ES-I3 (cell line): Measurements from ENCODE around the gene HSPA4L.

Experiments
- H3K36me3 ChIP-seq: 2 replicates; pipeline ENCODE4 v1.6.1; 2013; ENCODE audit warnings: mild to moderate bottlenecking, low read length, control low read depth, moderate library complexity; ENCODE audit not compliant: insufficient read depth
- H3K4me1 ChIP-seq: 2 replicates; pipeline ENCODE4 v1.6.1; 2013; ENCODE audit warnings: mild to moderate bottlenecking, control low read depth, low read length; ENCODE audit not compliant: insufficient read depth
- H3K9ac ChIP-seq: 2 replicates; pipeline ENCODE4 v1.6.1; 2013; ENCODE audit warnings: low read depth, mild to moderate bottlenecking, low read length, moderate library complexity
- H3K9me3 ChIP-seq: 2 replicates; pipeline ENCODE4 v1.6.1; 2013; ENCODE audit warnings: mild to moderate bottlenecking, low read length, moderate library complexity; ENCODE audit not compliant: control insufficient read depth, insufficient read depth

HSPA4L gene

DNA sequence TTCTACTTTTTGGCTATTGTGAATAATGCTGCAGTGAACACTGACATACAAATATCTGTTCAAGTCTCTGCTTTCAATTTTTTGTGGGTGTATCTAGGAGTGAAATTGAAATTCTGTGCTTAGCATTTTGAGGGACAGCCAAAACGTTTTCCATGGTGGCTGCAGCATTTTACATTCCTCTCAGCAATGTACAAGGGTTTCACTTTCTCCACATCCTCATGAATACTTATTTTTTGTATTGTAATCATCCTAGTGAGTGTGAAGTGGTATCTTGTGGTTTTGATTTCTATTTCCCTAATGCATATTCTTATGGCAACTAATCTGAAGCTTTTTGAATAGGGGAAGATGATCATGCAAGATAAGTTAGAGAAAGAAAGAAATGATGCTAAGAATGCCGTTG lies 40.3 kb downstream of the HSPA4L start:
- Histone ChIP-seq H3K36me3 (no peaks in the 10 kb centered on the region), H3K9me3 (no peaks in the 10 kb centered on the region), H3K9ac (no peak overlapping the region), H3K4me1 (no peaks in the 10 kb centered on the region)

DNA sequence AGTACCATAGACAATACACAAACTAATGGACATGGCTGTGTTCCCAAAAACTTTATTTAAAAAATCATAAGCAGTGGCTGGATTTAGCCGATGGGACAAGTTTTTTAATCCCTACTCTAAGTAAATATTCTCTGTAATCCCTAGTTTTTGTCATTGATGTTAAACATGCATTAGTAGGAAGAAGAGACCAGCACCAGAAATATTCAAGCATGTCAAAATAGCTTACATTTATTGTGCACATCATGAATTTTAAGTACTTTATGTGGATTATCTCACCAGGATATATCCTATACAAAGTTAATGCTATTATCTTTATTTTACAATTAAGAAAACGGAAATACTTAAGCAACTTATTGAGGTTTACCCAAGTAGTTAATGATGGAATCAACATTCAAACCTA lies 46.0 kb downstream of the HSPA4L start:
- no peaks in the 10 kb centered on the region for H3K4me1 ChIP-seq
- no peak overlapping the region for H3K9ac ChIP-seq

DNA sequence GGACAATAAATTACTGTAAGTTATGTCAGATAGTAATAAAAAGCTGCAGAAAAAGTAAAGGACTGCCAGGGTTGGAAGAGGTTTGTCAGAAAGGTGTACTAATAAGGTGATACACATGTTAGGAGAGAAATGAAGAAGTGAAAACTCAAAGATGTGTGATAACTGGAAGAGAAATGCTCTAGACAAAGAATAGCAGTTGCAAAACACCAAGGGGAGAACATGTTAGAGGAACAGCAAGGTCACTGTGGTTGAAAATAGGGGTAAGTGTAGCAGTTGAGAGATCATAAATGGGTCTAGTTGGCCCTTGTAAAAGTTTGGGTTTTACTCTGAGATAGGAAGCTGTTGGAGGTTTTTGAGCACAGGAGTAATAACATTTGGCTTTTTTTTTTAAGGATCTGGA lies 46.9 kb downstream of the HSPA4L start:
- H3K9ac ChIP-seq: no peak overlapping the region
- H3K36me3 ChIP-seq: no peaks in the 10 kb centered on the region
- no peaks in the 10 kb centered on the region for H3K9me3 ChIP-seq
- no peaks in the 10 kb centered on the region for H3K4me1 ChIP-seq

More for the DNA sequence above, 46.0 kb downstream of the HSPA4L start:
- H3K9me3 ChIP-seq: no peaks in the 10 kb centered on the region
- no peaks in the 10 kb centered on the region for H3K36me3 ChIP-seq

DNA sequence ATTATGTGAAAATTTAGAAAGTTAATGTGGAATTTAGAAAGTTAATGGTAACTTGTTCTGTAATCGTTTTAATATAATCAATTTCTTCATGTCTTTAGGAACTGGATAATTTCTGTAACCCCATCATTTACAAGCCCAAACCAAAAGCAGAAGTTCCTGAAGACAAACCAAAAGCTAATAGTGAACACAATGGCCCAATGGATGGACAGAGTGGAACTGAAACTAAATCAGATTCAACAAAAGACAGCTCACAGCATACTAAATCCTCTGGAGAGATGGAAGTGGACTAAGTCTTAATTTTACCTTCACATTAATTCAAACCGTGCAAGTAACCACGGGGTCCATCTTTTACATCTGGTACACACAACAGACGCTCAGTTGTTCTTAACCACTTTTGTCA lies 50.5 kb downstream of the HSPA4L start:
- H3K9ac ChIP-seq: no peak overlapping the region
- H3K36me3 ChIP-seq: no peaks in the 10 kb centered on the region
- no peaks in the 10 kb centered on the region for H3K9me3 ChIP-seq
- H3K4me1 ChIP-seq: no peaks in the 10 kb centered on the region

DNA sequence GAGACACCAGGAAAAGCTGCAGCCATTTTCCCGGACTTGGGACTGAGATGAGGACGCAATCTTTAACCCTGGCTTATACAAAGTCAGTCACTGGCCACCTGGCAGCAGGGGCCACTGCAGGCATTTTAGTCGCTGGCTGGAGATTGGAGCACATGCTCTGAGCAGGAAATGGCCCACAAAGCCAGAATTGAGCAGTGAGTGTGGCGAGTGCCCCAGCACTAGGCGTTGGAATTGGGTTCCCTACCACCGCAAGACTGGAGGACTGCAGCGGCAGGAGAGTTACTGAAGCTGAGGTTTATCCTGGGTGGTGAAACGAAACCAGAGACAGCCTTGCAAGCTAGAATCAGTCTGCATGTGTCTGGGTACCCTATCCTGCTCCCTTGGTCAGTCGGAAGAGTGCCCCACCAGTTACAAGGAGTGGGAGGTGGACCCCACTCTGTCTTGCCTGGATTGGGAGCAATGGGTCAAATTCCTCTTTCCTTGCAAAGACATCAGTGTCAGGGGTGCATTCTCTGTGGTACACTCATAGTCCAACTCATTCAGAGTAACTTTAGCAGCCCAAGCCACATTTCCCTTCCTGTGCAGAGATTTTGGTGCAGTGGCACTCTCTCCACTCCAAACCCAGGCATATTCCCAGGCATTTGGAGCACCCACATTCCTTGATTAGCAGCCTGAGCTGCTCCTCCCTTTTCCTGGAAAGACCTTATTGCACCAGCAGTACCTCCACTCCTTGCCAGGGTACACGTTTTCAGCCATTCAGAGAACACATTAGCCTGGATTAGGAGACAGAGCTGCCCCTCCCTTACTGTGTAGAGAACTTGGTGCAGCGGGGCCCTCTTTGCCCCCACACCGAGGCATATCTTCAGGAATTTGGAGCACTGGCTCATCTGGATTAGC lies 61.8 kb downstream of the HSPA4L start:
- H3K9ac ChIP-seq: no peak overlapping the region
- H3K9me3 ChIP-seq: 0 out of 2 replicates have a peak, but pooled peaks cover 3% of the 10 kb centered on the region
- H3K36me3 ChIP-seq: no peaks in the 10 kb centered on the region

DNA sequence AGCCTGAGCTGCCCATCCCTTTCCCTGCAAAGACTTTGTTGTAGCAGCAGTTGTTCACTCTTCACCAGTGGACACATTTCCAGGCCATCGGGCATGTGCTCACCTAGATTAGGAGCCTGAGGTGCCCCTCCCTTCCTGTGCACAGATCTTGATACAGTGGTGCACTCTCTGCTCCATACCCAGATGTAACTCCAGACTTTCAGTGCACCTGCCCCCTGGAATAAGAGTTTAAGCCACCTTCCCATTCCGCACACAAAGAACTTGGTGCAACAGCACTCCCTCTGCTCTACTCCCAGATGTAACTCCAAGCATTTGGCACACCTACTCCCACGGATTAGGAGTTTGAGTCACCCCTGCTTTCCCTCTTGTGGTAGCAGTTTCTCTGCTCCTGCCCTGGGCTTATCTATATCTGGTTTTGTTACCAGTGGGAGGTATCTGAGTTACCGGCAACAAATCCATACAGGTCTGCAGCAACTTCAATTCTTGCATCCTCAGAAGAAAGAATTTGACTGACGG lies 62.5 kb downstream of the HSPA4L start:
- peaks cover 10% of the 10 kb centered on the region; the same call in 1 of the 2 replicates for H3K4me1 ChIP-seq
- 0 out of 2 replicates have a peak, but pooled peaks cover 6% of the 10 kb centered on the region for H3K9me3 ChIP-seq
- H3K9ac ChIP-seq: no peak overlapping the region
- no peaks in the 10 kb centered on the region for H3K36me3 ChIP-seq

More for the DNA sequence above, 61.8 kb downstream of the HSPA4L start:
- peaks cover 10% of the 10 kb centered on the region; the same call in 1 of the 2 replicates for H3K4me1 ChIP-seq

DNA sequence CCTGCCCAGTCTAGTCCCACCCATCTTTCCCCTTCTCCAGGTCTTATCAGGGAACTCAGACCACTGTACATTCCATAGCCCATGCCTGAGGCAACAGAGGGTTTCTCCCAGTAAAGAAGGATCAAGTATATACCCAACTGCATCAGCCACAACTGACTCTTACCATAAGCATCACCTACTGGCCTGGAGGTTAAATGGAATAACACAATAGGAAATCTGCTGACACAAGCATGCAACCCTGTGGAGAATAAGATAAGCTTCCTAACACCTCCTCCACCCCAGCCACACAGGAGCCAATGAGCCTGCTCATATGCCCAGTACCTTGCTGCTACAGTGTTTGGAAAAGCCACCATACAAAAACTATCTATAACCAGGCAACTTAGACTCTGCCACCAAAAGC lies 63.9 kb downstream of the HSPA4L start:
- Histone ChIP-seq H3K9ac (no peak overlapping the region), H3K4me1 (peaks cover 10% of the 10 kb centered on the region; the same call in 1 of the 2 replicates), H3K36me3 (no peaks in the 10 kb centered on the region), H3K9me3 (0 out of 2 replicates have a peak, but pooled peaks cover 11% of the 10 kb centered on the region)

DNA sequence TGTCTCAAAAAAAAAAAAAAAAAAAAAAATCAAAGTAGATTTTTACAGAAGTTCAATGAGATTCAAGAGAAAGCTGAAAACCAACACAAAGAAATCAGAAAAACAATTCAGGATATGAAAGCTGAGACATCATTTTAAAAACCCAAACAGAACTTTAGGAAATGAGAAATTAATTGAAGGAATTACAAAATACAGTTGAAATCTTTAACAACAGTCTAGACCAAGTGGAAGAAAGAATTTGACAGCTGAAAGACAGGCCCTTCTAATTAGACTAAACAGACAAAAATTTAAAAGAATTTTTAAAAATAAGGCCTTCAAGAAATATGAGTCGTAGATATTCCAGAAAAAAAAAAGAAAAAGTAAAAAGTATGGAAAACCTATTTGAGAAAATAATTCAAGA lies 64.6 kb downstream of the HSPA4L start:
- Histone ChIP-seq H3K9me3 (0 out of 2 replicates have a peak, but pooled peaks cover 11% of the 10 kb centered on the region), H3K36me3 (no peaks in the 10 kb centered on the region), H3K9ac (no peak overlapping the region), H3K4me1 (peaks cover 10% of the 10 kb centered on the region; the same call in 1 of the 2 replicates)

DNA sequence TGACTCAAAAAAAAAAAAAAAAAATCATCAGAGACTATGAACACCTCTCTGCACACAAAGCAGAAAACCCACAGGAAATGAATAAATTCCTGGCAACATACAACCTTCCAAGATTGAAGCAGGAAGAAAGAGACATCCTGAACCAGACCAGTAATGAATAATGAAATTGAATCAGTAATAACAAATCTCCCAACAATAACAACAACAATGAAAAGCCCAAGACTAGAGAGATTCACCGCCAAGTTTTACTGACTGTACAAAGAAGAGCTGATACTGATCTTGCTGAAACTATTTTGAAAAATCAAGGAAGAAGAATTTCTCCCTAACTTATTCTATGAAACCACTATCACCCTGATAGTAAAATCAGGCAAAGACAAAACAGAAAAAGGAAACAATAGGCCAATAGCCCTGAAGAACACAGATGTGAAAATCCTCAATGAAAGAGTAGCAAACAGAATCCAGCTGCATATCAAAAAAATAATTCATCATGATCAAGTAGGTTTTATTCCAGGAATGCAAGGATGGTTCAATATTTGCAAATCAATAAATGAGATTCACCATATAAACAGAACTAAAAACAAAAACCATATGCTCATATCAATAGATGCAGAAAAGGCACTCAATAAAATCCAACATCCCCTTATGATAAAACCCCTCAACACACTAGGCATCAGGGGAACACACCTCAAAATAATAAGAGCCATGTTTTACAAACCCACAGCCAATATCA lies 67.5 kb downstream of the HSPA4L start:
- H3K36me3 ChIP-seq: no peaks in the 10 kb centered on the region
- H3K9ac ChIP-seq: no peak overlapping the region
- peaks cover 7% of the 10 kb centered on the region; the same call in 1 of the 2 replicates for H3K4me1 ChIP-seq
- 0 out of 2 replicates have a peak, but pooled peaks cover 11% of the 10 kb centered on the region for H3K9me3 ChIP-seq

DNA sequence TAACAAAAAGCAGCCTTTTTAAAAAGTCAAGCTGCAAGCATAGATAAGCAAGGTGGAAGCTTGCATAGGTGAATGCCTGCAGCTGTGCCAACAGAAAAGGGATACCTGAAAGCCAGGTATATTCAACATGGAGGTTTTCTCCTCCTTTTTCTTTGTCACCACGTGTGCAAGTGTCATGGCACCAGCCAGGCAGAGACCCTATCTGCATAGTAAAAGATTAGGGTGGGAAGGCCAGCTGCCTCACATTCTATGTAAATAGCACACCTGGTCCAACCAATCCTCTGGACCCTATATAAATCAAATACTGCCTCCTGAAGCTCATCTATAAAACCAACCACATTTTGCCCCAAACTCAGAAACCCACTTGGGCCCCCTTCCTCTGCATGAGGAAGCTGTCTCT lies 70.5 kb downstream of the HSPA4L start:
- H3K9ac ChIP-seq: no peak overlapping the region
- 0 out of 2 replicates have a peak, but pooled peaks cover 8% of the 10 kb centered on the region for H3K9me3 ChIP-seq
- no peaks in the 10 kb centered on the region; the same call in 1 of the 2 replicates for H3K4me1 ChIP-seq
- H3K36me3 ChIP-seq: no peaks in the 10 kb centered on the region

DNA sequence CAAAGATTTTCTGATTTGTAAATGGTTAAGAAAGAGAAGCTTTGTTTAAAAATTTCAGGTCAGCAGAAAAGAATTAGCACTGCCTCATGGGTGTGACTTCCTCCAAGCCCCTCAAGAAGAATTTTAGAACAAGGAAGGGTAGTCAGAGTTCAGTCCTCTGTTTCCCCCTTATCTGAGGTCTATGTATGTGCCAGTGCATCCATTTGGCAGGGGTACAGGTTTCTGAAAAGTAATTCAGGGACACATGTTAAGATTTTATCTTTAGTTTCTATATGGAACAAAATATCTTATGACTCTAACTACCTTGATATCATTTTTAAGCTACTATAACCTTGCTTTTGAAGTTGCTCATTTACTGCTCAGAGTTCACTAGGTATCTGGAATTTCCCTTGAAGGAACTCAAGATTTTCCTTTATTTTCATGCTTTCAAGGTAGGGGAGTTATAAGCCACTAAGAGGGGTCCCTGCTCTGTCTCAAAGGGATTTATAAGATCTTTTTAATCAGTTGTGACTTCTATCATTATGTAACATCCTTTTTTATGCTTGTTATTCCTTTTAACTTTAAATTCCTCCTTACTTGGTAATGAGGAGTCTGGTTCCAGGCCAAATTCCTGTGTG lies 74.2 kb downstream of the HSPA4L start:
- H3K9ac ChIP-seq: no peak overlapping the region
- no peaks in the 10 kb centered on the region for H3K36me3 ChIP-seq
- no peaks in the 10 kb centered on the region; the same call in 1 of the 2 replicates for H3K4me1 ChIP-seq
- H3K9me3 ChIP-seq: peaks cover 7% of the 10 kb centered on the region; the same call in 1 of the 2 replicates

DNA sequence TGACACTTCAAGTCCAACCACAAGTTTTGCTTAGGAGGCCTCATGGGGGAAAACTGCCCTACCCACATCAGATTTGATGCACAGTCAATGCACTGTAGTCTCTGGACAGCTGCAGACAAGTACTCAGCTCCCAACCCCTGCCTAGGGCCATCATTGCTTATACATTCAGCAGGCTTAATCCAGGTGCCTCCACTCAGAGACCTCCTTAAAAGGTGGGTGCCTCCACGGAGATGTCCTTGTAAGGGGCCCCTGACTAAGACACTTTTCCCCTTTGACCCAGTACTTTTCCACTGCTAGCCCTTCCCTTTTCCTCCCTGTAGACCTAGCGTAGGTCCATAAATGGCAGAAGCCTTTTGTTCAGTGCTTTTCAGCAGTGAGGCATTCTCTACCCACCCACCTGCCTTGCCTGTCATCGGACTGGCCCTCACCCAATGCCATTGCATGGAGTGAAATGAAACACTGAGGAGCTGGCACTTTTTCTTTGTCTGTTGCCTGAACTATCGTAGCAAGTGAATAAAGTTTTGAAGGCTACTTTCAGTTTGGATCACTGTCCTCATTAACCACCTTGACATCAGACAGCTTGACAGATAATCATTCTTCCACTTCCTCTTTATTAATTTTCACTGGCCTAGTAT lies 74.8 kb downstream of the HSPA4L start:
- Histone ChIP-seq H3K9ac (no peak overlapping the region), H3K36me3 (no peaks in the 10 kb centered on the region), H3K9me3 (peaks cover 7% of the 10 kb centered on the region; the same call in 1 of the 2 replicates), H3K4me1 (no peaks in the 10 kb centered on the region; the same call in 1 of the 2 replicates)

DNA sequence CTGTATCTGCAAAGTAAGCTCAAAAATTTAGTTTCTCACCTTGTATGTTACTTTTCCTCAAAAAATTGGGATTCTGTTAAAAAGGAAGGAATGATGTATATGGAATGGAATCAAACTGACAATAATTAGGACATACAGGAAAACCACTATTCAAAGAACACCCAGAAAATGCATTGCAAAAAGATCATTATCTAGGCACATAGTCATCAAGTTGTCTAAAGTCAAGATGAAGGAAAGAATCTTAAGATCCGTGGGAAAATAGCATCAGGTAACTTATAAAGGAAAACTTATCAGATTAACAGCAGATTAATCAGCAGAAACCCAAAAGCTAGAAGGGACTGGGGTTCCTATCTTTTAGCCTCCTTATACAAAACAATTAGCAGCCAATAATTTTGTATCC lies 75.5 kb downstream of the HSPA4L start:
- Histone ChIP-seq H3K36me3 (no peaks in the 10 kb centered on the region), H3K4me1 (no peaks in the 10 kb centered on the region; the same call in 1 of the 2 replicates), H3K9ac (no peak overlapping the region), H3K9me3 (peaks cover 7% of the 10 kb centered on the region; the same call in 1 of the 2 replicates)
